Measurements from ENCODE around the gene ATG2B.
A peak's percentile ranks its signal among the peaks of the same experiment; 100 is the strongest.

Gene ATG2B, protein sequence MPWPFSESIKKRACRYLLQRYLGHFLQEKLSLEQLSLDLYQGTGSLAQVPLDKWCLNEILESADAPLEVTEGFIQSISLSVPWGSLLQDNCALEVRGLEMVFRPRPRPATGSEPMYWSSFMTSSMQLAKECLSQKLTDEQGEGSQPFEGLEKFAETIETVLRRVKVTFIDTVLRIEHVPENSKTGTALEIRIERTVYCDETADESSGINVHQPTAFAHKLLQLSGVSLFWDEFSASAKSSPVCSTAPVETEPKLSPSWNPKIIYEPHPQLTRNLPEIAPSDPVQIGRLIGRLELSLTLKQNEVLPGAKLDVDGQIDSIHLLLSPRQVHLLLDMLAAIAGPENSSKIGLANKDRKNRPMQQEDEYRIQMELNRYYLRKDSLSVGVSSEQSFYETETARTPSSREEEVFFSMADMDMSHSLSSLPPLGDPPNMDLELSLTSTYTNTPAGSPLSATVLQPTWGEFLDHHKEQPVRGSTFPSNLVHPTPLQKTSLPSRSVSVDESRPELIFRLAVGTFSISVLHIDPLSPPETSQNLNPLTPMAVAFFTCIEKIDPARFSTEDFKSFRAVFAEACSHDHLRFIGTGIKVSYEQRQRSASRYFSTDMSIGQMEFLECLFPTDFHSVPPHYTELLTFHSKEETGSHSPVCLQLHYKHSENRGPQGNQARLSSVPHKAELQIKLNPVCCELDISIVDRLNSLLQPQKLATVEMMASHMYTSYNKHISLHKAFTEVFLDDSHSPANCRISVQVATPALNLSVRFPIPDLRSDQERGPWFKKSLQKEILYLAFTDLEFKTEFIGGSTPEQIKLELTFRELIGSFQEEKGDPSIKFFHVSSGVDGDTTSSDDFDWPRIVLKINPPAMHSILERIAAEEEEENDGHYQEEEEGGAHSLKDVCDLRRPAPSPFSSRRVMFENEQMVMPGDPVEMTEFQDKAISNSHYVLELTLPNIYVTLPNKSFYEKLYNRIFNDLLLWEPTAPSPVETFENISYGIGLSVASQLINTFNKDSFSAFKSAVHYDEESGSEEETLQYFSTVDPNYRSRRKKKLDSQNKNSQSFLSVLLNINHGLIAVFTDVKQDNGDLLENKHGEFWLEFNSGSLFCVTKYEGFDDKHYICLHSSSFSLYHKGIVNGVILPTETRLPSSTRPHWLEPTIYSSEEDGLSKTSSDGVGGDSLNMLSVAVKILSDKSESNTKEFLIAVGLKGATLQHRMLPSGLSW (N-terminal part only)

DNA sequence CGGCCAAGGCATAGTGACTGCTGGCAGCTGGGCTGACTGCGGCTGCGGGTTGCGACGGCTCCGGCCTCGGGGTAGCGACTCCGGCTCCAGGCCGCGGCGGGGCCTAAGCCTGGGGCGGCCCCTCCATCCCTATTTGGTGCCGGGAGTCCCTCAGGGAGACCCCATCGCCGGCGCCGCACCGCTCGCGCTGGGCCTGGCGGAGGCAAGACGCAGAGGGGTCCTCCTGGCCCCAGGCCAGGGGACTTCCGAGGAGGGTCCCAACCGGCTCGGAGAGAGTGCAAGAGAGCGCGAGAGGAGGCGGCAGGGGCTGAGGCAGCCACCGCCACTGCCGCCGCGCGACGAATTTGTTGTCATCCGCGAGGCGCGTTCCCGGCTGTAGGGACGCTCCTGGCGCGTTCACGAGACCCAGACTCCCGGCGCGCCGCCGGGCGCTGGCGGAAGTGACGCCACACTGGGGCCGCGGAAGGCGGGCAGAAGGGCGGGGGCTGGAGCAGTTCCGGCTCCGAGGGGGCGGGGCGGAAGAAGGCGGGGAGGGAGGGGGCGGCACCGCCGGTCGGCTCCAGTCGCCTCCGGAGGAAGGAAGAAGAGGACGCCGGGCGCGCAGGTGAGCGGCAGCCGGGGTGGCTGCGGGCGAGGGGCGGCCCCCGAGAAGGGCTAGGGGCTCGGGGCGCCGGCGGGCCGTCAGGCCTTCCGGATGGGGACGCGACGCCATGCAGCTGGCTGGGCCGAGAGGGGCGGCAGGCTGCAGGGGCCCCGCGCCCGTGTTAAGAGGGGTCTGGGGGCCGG lies at the start of gene ATG2B, which contains the start of gene GSKIP:
TSS of gene ATG2B (minus strand) at position 377 of the 786 bp plus-strand sequence. CDS start at position 12, 365 bp downstream.
TSS of gene GSKIP (plus strand) at position 562 of the 786 bp plus-strand sequence. CDS start 18,722 bp downstream, outside the sequence.
- DNase-seq (ENCODE audit: low read depth) = peak; percentile 96

DNA sequence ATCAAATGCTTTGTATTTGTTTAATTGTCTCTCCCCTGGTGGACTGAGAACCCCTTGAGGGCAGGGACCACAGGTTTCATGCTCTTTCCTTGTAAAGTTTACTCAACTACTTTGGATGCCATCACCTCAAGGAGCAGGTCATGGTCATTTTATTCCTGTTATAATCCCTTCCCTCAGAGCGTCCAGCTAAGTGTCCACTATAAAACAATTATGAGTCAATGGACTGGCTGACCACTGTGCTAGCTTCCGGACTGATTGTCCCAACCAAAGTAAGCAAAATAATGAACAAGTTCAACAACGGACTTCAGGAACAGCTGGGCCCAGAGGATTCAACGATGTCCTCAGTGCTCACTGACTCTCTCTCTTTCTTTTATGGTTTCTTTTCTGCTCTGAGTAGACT lies 47.0 kb upstream of the ATG2B start:
- DNase-seq (ENCODE audit: low read depth) = no peak

DNA sequence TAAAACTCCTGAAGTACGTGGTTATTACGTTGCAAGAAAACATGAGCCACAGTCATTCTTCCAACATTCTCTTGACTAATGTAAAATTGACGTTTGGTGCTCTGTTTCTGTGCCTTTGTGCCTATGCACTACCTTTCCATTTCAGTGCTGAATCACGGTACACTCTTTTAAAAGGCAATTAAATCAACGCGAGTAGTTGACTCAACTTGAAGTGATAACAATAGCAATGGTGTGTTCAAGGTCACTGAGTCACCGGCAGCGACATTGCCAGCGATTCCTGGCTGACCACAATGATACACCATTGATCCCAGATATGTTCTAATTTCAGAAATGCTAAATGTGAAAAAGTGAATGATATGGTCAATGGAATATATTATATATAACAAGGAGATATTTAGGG lies 46.6 kb upstream of the ATG2B start:
- no peak for DNase-seq (ENCODE audit: low read depth)

DNA sequence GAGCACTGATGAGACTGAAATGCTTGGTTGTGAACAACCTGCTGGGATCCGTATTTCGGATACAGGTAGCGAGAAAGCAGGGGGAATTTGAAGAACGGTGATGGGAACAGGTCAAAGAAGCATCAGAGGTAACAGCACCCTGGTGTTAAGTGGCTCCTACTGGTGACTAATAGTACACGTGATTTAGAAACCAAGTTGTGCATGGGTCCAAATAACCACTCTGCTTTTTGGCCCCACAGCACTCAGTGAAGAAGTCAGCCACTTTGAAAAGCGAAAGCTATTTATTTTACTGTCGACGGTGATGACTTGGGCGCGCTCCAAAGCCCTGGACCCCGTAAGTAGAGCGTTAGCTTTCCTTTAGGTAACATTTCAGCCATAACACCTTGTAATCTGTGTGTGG lies 45.5 kb upstream of the ATG2B start:
- no peak for DNase-seq (ENCODE audit: low read depth)

DNA sequence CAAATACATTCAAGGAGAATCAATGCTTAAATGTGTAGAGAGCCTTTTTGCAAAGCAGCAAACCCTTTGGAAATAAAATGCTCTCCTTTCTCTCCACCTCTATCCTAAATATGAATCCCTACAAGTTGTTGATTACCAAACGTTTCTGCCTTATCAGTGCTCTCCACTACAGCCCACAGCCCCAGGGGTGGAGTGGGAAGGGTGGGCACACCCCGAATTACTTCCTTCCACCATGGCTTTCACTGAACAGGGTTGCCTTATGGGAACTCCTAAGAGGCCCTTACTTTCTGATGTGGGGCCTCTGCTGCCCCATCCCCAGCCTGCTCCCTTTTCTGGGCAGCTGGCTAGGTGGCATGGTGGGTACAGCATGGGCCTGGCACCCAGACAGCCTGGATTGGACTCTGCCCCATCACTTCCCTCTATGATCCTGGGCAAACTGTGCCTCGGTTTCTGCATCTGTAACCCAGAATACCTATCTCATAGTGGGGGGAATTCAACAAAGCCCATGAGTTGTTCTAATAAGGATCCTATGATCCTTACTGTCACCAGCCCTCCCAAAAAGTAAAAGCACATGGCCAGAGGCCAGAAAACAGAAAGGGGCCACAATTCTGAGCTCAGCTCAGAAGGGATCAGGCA lies 44.9 kb upstream of the ATG2B start:
- DNase-seq (ENCODE audit: low read depth) = no peak

DNA sequence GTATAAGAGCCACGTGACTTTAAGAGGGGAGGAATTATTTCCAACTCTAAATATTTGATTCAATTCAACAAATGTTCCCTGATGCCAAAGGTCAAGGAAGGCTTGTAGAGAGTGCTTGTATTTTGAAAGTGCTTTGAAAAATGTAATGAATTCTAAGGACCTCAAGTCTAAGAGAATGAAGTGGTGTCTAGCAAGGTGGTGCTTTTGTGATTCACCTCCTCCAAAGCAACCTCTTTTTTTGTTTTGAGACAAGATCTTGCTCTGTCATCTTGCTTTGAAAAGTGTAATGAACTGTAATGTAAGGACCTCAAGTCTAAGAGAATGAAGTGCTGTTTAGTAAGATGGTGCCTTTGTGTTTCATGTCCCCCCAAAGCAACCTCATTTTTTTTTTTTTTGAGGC lies 42.5 kb upstream of the ATG2B start:
- DNase-seq (ENCODE audit: low read depth) = no peak

DNA sequence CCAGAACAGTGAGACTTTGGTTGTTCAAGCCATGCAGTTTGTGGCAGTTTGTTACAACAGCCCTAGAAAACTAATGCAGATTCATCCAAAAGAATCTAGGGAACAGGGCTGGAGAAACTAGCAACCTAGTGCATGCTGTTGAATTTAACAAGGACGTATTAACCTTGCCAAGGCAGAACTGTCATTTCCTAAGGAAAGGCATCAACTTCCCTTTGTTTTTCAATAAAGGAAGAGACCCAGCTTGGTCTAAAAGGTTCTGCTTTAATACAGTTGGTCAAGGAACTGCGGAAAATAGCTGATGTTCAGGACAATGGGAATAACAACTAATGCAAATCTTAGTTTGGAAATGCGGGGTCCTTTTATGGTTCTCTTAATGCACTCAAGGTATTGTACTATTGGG lies 40.3 kb upstream of the ATG2B start:
- no peak for DNase-seq (ENCODE audit: low read depth)

DNA sequence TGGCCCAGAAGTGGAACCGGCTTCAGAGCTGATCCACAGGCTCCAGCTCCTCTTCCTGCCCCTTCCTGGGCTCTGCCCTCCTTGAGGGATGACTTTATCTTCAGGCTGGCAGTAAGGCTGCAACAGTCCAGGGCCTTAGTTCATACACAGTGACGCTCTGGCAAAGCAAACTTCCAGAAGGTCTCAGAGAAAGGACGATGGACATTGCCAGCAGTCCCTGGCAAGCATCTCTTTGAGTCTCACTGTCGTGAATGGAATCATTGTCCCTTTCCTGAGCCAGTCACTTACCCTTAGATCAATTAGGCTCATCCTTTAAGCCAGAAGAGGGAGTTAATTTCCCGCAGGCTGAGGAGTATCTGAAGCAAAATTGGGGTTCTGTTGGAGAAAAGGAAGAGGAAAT lies 37.4 kb upstream of the ATG2B start:
- DNase-seq (ENCODE audit: low read depth) = no peak

DNA sequence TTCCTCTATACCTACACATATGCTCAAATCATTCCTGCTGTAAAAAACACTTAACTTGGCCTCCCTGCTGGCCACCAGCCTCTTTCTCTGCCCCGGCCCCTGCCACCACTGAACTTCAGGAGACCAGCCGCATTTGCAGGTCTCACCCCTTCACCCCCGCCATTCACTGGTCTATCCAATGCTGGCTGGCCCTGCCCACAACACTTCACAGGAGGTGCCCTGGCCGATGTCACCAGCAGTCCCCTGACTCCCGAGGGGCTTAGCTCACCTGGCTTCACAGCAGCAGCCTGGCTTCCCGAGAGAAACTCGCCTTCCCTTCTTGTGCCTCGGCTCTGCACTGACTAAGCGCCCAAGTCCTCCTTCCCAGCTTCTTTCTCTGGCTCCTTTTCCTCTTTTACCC lies 36.3 kb upstream of the ATG2B start:
- DNase-seq (ENCODE audit: low read depth) = no peak

DNA sequence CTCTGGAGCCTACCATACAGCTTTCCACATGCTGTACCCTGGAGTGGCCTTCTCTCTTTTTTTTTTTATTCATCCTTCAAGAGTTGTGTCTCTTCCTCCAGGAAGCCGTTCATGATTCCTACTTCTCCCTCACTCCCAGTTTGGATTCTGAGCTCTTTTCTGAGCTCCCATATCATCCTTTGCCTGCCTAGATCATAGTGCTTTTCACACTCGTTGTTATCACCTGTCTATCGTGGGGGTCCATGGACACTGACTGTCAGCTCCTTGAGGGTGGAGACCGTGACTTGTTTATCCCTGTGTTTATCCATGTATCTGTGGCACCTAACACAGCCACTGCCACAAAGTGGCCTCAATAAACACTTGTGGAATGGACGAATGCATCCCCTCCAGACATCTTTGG lies 35.8 kb upstream of the ATG2B start:
- DNase-seq (ENCODE audit: low read depth) = no peak

DNA sequence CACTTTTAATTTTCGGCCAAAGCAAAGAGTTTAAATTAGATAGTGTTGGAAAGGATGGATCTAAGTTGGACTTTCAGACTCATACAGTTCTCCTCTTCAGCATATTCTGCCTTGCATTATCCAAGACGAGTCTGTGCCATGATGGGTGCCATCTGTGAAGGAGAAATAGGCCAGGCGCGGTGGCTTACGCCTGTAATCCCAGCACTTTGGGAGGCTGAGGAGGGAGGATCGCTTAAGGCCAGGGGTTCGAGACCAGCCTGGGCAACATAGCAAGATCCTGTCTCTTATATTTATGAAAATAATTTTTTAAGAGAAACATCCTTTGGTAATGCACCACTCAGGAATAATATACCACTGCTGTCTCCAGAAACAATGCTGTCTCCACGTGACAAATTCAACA lies 35.3 kb upstream of the ATG2B start:
- DNase-seq (ENCODE audit: low read depth) = no peak

DNA sequence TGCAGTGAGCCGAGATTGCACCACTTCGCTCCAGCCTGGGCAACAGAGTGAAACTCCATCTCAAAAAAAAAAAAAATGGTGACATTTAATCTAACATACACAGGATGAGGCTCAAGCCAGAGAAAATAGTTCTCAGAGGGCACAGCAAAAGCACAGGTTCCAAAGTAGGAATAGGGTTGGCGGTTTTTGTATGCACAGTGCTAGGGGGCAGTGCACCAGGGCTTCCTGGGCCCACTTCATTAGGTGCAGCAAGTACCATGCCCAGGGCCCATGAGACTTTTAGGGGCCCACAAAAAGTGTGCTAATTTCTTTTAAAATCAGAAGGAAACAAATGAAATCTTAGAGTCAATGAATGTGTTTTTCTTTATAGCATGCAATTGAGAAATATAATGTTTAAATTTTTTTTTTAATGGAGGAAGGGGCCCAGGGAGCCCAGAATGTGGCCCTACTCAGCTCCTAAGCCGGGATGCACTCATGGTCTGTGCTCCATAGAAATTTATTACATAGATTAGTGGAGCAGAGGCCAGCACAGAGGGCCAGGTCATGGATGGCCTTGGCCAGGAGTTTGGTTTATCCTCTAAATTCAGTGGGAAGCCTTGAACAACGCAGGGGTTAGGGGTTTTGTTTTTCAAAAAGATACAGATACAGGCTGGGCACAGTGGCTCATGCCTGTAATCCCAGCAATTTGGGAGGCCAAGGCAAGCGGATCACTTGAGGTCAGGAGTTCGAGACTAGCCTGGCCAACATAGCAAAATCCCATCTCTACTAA lies 31.1 kb upstream of the ATG2B start:
- DNase-seq (ENCODE audit: low read depth) = no peak

DNA sequence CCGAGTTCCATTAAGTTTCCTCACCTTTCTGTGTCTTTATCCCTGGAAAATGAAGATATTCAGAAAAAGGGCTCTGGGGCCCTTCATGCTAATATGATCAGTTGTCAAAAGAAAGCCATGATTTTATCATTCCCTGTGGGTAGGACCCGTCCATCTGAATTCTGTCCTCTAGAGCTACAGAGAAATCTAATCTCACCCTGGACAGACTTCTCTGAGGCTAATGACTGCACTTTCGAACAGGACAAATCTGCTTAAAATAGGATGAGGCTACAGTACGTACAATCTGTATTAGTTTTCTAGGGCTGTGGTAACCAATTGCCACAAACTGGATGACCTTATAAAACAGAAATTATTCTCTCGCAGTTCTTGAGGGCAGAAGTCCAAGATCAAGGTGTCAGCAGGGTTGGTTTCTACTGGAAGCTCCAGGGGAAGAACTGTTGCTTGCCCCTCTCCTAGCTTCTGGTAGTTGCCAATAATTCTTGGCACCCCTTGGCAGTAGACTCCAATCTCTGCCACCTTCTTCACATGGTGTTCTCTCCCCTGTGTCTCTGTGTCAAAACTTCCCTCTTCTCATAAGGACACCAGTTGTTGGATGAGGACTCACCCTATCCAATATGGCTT lies 30.0 kb upstream of the ATG2B start:
- DNase-seq (ENCODE audit: low read depth) = no peak

DNA sequence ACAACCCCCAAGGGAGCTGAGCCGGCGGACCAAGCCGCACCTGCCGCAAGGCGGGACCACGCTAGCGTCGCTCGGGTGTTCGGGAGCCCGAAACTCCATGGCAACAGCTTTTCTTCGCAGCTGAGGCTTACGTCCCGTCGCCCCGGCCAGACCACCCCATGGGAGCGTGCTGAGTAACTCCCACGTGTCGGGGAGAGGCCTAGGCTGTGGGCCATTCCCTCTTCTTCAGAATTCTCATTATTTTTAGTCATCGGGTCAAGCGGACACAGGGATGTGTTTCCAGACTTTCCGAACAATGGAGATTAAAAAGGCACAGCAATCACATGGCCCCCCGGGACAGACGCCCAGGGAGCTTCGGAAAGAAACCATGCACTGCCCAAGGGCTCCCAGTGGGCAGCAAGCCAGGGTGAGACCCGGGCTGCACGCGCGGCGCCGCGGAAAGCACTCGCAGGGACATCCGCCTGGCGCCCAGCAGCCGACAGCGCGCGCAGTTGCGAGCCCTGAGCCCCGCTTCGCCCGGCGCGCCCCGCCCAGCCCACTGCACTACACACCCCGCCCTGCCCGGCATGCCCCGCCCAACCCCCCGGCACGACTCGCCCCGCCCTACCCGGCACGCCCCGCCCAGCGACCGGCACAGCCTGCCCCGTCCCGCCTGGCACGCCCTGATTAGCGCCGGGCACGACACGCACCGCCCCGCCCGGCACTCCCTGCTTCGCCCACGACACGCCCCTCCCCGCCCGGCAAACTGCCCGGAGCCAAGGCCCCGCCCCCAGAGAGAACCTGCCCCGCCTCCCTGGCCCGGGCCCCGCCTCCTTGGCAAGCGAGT lies 28.4 kb upstream of the ATG2B start:
- peak; percentile 100 for DNase-seq (ENCODE audit: low read depth)

DNA sequence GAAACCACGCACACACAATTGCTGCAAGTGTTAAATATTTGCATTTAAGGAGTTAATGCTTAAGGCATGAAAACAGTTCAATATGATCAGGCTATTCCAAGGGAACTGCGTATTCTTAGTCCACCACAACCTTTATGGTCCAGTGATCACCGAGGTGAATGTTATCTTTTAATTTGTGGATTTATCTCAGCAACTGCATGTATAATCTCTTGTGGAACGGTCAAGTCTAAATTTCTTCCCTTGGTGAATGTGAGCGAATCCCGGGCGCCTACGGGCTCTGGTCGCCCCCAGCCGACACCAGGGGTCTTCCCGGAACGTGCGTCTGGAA lies 27.8 kb upstream of the ATG2B start:
- no peak for DNase-seq (ENCODE audit: low read depth)

DNA sequence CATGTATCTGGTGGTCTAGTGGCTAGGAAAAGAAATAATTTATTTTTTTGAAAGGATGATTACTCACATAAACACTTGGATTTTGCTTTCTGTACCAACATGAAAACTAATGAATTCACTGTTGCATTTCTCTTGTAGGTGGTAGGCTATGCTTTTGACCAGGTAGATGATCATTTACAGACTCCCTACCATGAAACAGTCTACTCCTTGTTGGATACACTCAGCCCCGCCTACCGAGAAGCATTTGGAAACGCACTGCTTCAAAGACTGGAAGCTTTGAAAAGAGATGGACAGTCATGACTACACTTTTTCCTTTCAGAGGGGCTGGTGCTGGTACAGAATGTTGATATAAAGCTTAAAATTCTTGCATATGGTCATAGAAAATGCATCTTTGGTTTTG lies 22.2 kb upstream of the ATG2B start:
- DNase-seq (ENCODE audit: low read depth) = no peak

DNA sequence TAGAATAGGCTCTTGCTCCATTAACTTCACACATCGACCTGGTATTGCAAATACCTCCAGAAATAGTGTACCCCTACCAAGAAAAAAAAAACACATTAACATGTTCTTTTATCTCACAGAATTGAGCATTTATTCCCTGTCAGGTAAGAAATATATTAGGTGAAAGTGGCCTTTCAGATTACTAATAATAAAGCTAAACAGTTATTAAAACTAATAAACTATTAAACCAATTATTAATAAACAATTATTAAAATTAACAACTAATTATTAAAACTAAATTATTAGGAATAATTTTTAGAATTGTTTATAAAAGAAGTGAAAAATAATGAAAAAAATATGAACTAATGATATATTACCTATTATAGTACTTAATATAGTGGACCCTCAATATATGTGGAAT lies 21.6 kb upstream of the ATG2B start:
- no peak for DNase-seq (ENCODE audit: low read depth)

DNA sequence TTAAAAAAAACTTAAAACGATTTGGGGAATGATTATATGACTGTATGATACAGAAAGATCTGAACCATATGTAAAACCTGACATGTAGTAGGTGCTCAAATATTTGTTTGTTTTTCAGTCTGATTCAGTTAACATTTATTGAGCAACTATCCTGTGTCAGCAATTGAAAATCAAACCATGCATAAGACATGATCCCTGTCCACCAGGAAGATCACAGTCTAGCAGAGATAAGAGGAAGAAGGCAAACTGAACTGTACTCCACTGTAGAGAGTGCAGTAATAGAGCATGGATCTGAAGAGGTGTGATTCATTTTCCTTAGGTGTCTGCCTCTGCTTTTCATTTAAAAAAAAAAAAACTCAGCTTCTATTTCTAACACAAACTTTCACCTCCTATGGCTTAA lies 20.9 kb upstream of the ATG2B start:
- no peak for DNase-seq (ENCODE audit: low read depth)

DNA sequence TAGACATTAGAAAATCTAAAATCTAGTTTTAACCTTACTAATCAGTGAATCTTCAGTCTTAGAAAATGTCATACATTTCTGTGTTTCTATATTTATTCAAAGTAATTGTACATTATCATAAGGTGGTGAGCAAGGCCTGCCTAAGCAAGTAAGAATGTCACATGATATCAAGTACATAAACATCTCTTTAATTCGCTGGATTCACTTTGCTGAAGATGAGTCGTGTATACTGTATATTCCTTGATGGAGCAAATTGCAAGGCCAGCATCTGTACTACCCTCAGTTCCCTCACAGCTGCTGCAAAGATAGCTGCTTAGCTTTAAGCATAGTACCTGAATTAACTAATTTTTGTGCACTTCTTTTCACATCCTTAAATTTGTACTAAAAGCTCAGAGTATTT lies 20.3 kb upstream of the ATG2B start:
- DNase-seq (ENCODE audit: low read depth) = no peak

Measured in activated T-helper 9 cell treated with anti-CD3 and anti-CD28 coated beads, Interleukin-2, amount 50 U/mL, for 16 hours (primary cell).